ENCODE measurements around the gene MACROD2.

The MACROD2 gene

GRCh38 chr20:16028923-16029322, 2033.6 kb downstream of the MACROD2 start:
- no peak for DNase-seq

GRCh38 chr20:16030253-16030652, 2034.9 kb downstream of the MACROD2 start:
- DNase-seq, result no peak

- no peak for DNase-seq
Observed at GRCh38 chr20:16035576-16035975, 2040.3 kb downstream of the MACROD2 start.

GRCh38 chr20:16036331-16036730, 2041.0 kb downstream of the MACROD2 start:
- no peak for DNase-seq

- DNase-seq, result no peak
Observed at GRCh38 chr20:16040742-16041141, 2045.4 kb downstream of the MACROD2 start.

- DNase-seq, result no peak
Observed at GRCh38 chr20:16042731-16043130, 2047.4 kb downstream of the MACROD2 start.

- no peak for DNase-seq
Observed at GRCh38 chr20:16043931-16044330, 2048.6 kb downstream of the MACROD2 start.

GRCh38 chr20:16048876-16049275, 2053.6 kb downstream of the MACROD2 start:
- no peak for DNase-seq

GRCh38 chr20:16049529-16050093, 2054.3 kb downstream of the MACROD2 start:
- DNase-seq, result no peak

- DNase-seq, result no peak
Observed at GRCh38 chr20:16050366-16050765, 2055.1 kb downstream of the MACROD2 start.

GRCh38 chr20:16051968-16052367, 2056.7 kb downstream of the MACROD2 start:
- DNase-seq, result no peak

GRCh38 chr20:16052456-16052855, 2057.1 kb downstream of the MACROD2 start:
- DNase-seq, result no peak

- no peak for DNase-seq
Observed at GRCh38 chr20:16054985-16055384, 2059.7 kb downstream of the MACROD2 start.

- DNase-seq, result no peak
Observed at GRCh38 chr20:16057651-16058050, 2062.3 kb downstream of the MACROD2 start.

GRCh38 chr20:16058268-16058667, 2063.0 kb downstream of the MACROD2 start:
- DNase-seq, result no peak

GRCh38 chr20:16059841-16060240, 2064.5 kb downstream of the MACROD2 start:
- DNase-seq, result no peak

- no peak for DNase-seq
Observed at GRCh38 chr20:16061351-16061750, 2066.0 kb downstream of the MACROD2 start.

GRCh38 chr20:16062661-16063581, 2067.6 kb downstream of the MACROD2 start:
- DNase-seq, result no peak

- no peak for DNase-seq
Observed at GRCh38 chr20:16063881-16064280, 2068.6 kb downstream of the MACROD2 start.

GRCh38 chr20:16064989-16065707, 2069.8 kb downstream of the MACROD2 start:
- DNase-seq, result no peak

GRCh38 chr20:16066571-16066970, 2071.3 kb downstream of the MACROD2 start:
- DNase-seq, result no peak

- DNase-seq, result no peak
Observed at GRCh38 chr20:16069389-16070010, 2074.2 kb downstream of the MACROD2 start.

- no peak for DNase-seq
Observed at GRCh38 chr20:16072220-16072619, 2076.9 kb downstream of the MACROD2 start.
